NCI-H2196 treated with DMSO at 0.1 percent for 48 hours (cell line): ENCODE results near the gene SETBP1.

Experiments used
- DNase-seq: peaks from one replicate; lab custom pipeline; 2025; ENCODE audit not compliant: unreplicated experiment; lab: John Stamatoyannopoulos, UW

Gene SETBP1

GRCh38 chr18:44859263-44859662 lies 178.6 kb downstream of the SETBP1 start:
- no peak for DNase-seq

- DNase-seq = no peak
Observed at GRCh38 chr18:44859751-44860439, 179.2 kb downstream of the SETBP1 start.

GRCh38 chr18:44862112-44862511 lies 181.4 kb downstream of the SETBP1 start:
- no peak for DNase-seq

- DNase-seq = no peak
Observed at GRCh38 chr18:44866103-44866502, 185.4 kb downstream of the SETBP1 start.

GRCh38 chr18:44869533-44869932 lies 188.8 kb downstream of the SETBP1 start:
- no peak for DNase-seq

- DNase-seq = no peak
Observed at GRCh38 chr18:44870631-44871502, 190.2 kb downstream of the SETBP1 start.

GRCh38 chr18:44871771-44872170 lies 191.1 kb downstream of the SETBP1 start:
- no peak for DNase-seq

GRCh38 chr18:44876024-44876423 lies 195.3 kb downstream of the SETBP1 start:
- no peak for DNase-seq

- no peak for DNase-seq
Observed at GRCh38 chr18:44876755-44877154, 196.1 kb downstream of the SETBP1 start.

GRCh38 chr18:44878335-44878734 lies 197.6 kb downstream of the SETBP1 start:
- DNase-seq = no peak

- no peak for DNase-seq
Observed at GRCh38 chr18:44880170-44880569, 199.5 kb downstream of the SETBP1 start.

GRCh38 chr18:44881461-44882162 lies 200.9 kb downstream of the SETBP1 start:
- DNase-seq = no peak

- no peak for DNase-seq
Observed at GRCh38 chr18:44882163-44882868, 201.6 kb downstream of the SETBP1 start.

GRCh38 chr18:44883671-44884070 lies 203.0 kb downstream of the SETBP1 start:
- no peak for DNase-seq

- no peak for DNase-seq
Observed at GRCh38 chr18:44884431-44884830, 203.7 kb downstream of the SETBP1 start.

- no peak for DNase-seq
Observed at GRCh38 chr18:44885507-44885906, 204.8 kb downstream of the SETBP1 start.

- peak; percentile 40 for DNase-seq
Observed at GRCh38 chr18:44887227-44887631, 206.5 kb downstream of the SETBP1 start.

- no peak for DNase-seq
Observed at GRCh38 chr18:44889111-44889510, 208.4 kb downstream of the SETBP1 start.

GRCh38 chr18:44893045-44893706 lies 212.5 kb downstream of the SETBP1 start:
- no peak for DNase-seq

GRCh38 chr18:44893966-44894365 lies 213.3 kb downstream of the SETBP1 start:
- no peak for DNase-seq
